T-helper 17 cell (primary cell): ENCODE measurements around the gene RIMBP2. TPM values are rescaled to one million over a fixed set of nuclear protein-coding genes. Genes with fewer than 3 reads are reported as not detected.

Source experiments
- ATAC-seq: fragments of 150-1000 bp; cut with Tn5 transposase; 2 replicates; pipeline ENCODE4 v1.10.0; 2021; ENCODE audit warnings: mild to moderate bottlenecking, moderate library complexity
- DNase-seq, 3 donors: peaks; one replicate each; pipeline versions ENCODE4 v3.0.0 to v3.0.0-alpha.2; 2020 to 2021
- H3K9me3 ChIP-seq: one replicate; pipeline ENCODE4 v1.7.0; 2013; ENCODE audit warnings: low read length, mild to moderate bottlenecking; ENCODE audit not compliant: control insufficient read depth, poor library complexity, severe bottlenecking
- H3K27ac Mint-ChIP-seq: one replicate; pipeline ENCODE4 v1.8.0; 2022; ENCODE audit warnings: mild to moderate bottlenecking, moderate library complexity, mixed read lengths
- H3K27me3 Mint-ChIP-seq: one replicate; pipeline ENCODE4 v1.8.0; 2022; ENCODE audit warnings: mixed read lengths
- H3K36me3 Mint-ChIP-seq: one replicate; pipeline ENCODE4 v1.8.0; 2022; ENCODE audit warnings: low read depth, mixed read lengths
- H3K4me1 Mint-ChIP-seq: one replicate; pipeline ENCODE4 v1.8.0; 2022; ENCODE audit warnings: mild to moderate bottlenecking, mixed read lengths
- H3K4me3 Mint-ChIP-seq: one replicate; pipeline ENCODE4 v1.8.0; 2022; ENCODE audit warnings: mild to moderate bottlenecking, moderate library complexity, mixed read lengths
- total RNA-seq, 4 donors: library from RNA in 2 of 4; stranded (reverse) in 2 of 4; gene quantifications; one replicate each; pipeline ENCODE4 v1.2.3 and lab custom pipeline; 2022 to 2026

Gene RIMBP2
- total RNA-seq, 2 donors from 2014 or later: not detected

DNA sequence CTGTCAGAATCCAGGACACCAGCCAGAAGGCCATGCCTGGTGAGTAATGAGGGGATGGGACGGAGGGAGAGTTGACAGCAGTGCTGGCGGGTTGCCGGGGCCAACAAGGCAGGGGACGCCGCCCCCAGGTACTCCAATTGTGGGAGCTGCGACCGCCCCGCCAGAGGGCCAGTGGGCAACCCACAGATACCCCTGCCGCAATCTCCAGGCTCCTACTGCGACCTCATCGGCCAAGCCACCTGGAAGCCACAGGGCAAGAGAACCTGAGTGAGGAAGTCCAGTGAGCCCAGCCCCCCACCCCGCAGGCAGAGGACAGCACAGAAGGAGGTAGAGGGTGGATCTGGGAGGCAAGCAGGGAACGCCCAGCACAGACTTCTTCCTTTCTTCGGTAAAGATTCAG, 103.0 kb downstream of the RIMBP2 start:
- H3K27ac Mint-ChIP-seq: no peak overlapping the region
- peaks cover under 1% of the 10 kb centered on the region for H3K27me3 Mint-ChIP-seq
- H3K4me3 Mint-ChIP-seq: no peak overlapping the region
- no peaks in the 10 kb centered on the region for H3K36me3 Mint-ChIP-seq
- H3K9me3 ChIP-seq: no peaks in the 10 kb centered on the region
- ATAC-seq (no peak), DNase-seq (no peak)
- H3K4me1 Mint-ChIP-seq: no peaks in the 10 kb centered on the region

- H3K9me3 ChIP-seq: no peaks in the 10 kb centered on the region
- no peaks in the 10 kb centered on the region for H3K4me1 Mint-ChIP-seq
- H3K36me3 Mint-ChIP-seq: no peaks in the 10 kb centered on the region
- no peaks in the 10 kb centered on the region for H3K27me3 Mint-ChIP-seq
- no peak for ATAC-seq
- no peak for DNase-seq
- no peak overlapping the region for H3K4me3 Mint-ChIP-seq
- no peak overlapping the region for H3K27ac Mint-ChIP-seq
Measured at GRCh38 chr12:130611026-130611905, 104.8 kb downstream of the RIMBP2 start.

DNA sequence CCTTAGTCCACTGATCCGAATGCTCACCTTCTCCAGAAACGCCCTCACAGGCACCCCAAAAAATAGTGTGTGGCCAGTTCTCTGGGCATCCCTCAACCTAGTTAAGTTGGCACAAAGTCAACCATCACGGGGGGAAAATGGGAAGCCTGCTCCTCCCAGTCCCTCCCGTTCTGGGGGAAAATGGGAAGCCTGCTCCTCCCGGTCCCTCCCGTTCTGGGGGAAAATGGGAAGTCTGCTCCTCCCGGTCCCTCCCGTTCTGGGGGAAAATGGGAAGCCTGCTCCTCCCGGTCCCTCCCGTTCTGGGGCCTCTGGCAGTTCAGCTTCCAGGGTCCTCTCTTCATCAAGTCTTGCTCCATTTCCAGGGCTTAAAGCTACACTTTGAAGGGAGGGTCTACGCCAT, 106.1 kb downstream of the RIMBP2 start:
- no peaks in the 10 kb centered on the region for H3K27me3 Mint-ChIP-seq
- H3K27ac Mint-ChIP-seq: no peak overlapping the region
- no peak overlapping the region for H3K4me3 Mint-ChIP-seq
- H3K36me3 Mint-ChIP-seq: no peaks in the 10 kb centered on the region
- DNase-seq: no peak
- no peaks in the 10 kb centered on the region for H3K4me1 Mint-ChIP-seq
- H3K9me3 ChIP-seq: no peaks in the 10 kb centered on the region
- no peak for ATAC-seq

- ATAC-seq: no peak
- Mint-ChIP-seq H3K36me3 (no peaks in the 10 kb centered on the region), H3K4me3 (no peak overlapping the region), H3K4me1 (no peaks in the 10 kb centered on the region), H3K27ac (no peak overlapping the region), H3K27me3 (no peaks in the 10 kb centered on the region)
- DNase-seq: no peak
- H3K9me3 ChIP-seq: no peaks in the 10 kb centered on the region
Measured at GRCh38 chr12:130608831-130609230, 107.3 kb downstream of the RIMBP2 start.

- H3K4me3 Mint-ChIP-seq: no peak overlapping the region
- DNase-seq (no peak), ATAC-seq (no peak)
- no peaks in the 10 kb centered on the region for H3K4me1 Mint-ChIP-seq
- H3K27ac Mint-ChIP-seq: no peak overlapping the region
- no peaks in the 10 kb centered on the region for H3K36me3 Mint-ChIP-seq
- no peaks in the 10 kb centered on the region for H3K27me3 Mint-ChIP-seq
- no peaks in the 10 kb centered on the region for H3K9me3 ChIP-seq
Measured at GRCh38 chr12:130608132-130608531, 108.0 kb downstream of the RIMBP2 start.

DNA sequence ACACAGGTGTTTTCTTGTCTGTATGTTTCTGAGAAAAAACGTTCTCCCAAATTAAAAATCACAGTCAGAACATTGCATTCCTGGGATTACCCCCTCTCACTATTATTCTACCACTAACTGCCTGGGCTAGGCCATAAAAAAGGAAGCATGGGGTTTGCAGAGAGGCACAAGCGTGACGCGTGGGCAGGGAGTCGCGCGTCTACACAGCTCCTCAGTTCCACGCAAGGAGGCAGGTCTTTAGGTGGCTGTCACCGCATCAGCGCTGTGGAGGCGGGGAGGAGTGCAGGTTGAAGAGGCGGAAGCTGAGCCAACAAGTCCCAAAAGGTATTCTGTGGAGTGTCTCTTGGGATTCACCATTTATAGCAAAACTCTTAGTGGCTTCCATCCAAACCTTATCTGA, 109.9 kb downstream of the RIMBP2 start:
- no peaks in the 10 kb centered on the region for H3K9me3 ChIP-seq
- H3K4me3 Mint-ChIP-seq: no peak overlapping the region
- H3K4me1 Mint-ChIP-seq: no peaks in the 10 kb centered on the region
- H3K27me3 Mint-ChIP-seq: no peaks in the 10 kb centered on the region
- no peak for DNase-seq
- no peak overlapping the region for H3K27ac Mint-ChIP-seq
- H3K36me3 Mint-ChIP-seq: no peaks in the 10 kb centered on the region
- no peak for ATAC-seq

DNA sequence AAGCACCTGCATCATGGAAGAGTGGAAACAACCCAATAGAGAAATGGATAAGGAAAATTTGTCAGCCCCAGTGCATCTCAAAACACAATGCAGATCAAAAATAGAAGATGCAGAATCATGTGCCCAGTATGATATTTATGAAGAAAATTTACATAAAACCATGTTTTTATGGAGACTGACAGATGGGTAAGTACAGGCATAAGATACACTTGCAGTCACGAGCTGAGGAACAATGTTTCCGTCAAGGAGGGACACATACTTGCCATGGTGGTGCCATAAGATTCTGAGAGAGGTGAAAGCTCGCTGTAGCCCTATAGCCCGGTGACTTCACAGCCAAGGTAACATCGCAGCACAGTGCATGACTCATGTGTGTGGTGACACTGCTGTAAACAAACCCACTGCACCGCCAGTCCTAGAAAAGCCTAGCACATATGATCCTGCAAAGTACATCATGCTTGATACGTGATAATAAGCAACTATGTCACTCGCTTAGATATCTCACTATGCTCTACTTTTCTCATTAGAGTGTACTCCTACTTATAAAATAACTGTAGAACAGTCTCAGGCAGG, 112.6 kb downstream of the RIMBP2 start:
- H3K9me3 ChIP-seq: no peaks in the 10 kb centered on the region
- Mint-ChIP-seq H3K27ac (no peak overlapping the region), H3K4me1 (no peaks in the 10 kb centered on the region), H3K4me3 (no peak overlapping the region), H3K36me3 (no peaks in the 10 kb centered on the region), H3K27me3 (no peaks in the 10 kb centered on the region)
- ATAC-seq: no peak
- DNase-seq: no peak

- ATAC-seq: no peak
- no peak for DNase-seq
- no peaks in the 10 kb centered on the region for H3K36me3 Mint-ChIP-seq
- no peak overlapping the region for H3K4me3 Mint-ChIP-seq
- no peaks in the 10 kb centered on the region for H3K27me3 Mint-ChIP-seq
- no peaks in the 10 kb centered on the region for H3K4me1 Mint-ChIP-seq
- H3K27ac Mint-ChIP-seq: no peak overlapping the region
- H3K9me3 ChIP-seq: no peaks in the 10 kb centered on the region
Measured at GRCh38 chr12:130602251-130602650, 113.8 kb downstream of the RIMBP2 start.

- Mint-ChIP-seq H3K27me3 (no peaks in the 10 kb centered on the region), H3K4me3 (no peak overlapping the region), H3K4me1 (no peaks in the 10 kb centered on the region), H3K36me3 (no peaks in the 10 kb centered on the region), H3K27ac (no peak overlapping the region)
- DNase-seq: no peak
- no peaks in the 10 kb centered on the region for H3K9me3 ChIP-seq
- ATAC-seq: no peak
Measured at GRCh38 chr12:130601327-130601726, 114.8 kb downstream of the RIMBP2 start.

DNA sequence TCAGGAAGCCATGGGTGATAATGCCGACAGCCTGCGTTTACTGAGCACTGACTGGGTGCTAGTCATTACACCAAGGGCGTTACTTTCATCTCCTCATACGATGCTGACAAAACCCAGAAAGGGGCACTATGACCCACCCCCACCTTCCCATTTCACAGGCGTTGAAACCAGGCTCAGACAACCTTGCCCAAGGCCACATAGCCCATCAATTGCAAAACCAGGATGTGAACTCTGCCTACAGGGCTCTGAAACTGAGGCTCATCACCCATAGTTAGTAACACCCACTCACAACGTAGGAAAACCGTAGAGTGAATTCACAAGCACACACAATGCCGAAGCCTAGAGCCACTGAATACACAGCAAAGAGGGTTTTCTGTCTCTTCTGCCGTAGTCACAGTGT, 119.9 kb downstream of the RIMBP2 start:
- H3K4me1 Mint-ChIP-seq: no peaks in the 10 kb centered on the region
- H3K4me3 Mint-ChIP-seq: no peak overlapping the region
- ATAC-seq (no peak), DNase-seq (no peak)
- H3K27ac Mint-ChIP-seq: no peak overlapping the region
- no peaks in the 10 kb centered on the region for H3K36me3 Mint-ChIP-seq
- H3K27me3 Mint-ChIP-seq: no peaks in the 10 kb centered on the region
- H3K9me3 ChIP-seq: no peaks in the 10 kb centered on the region

DNA sequence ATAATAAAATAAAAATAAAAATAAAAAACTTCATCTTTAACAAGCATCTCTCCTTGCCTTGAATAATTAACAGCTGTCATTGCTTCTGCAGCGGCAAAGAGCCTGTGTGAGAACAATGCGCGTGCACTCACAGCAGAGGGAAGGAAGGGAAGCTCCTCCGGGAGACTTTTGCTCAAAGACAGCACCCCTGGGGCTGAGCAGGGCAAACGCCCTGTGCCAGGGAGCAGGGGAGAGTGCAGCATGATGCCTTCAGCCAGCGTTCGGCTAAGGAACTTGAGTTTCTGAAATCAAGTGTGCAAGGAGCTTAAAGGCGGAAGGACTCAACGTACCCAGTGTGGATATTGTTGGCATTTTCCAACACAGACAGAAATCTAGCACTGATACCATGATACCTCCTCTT, 120.5 kb downstream of the RIMBP2 start:
- H3K4me3 Mint-ChIP-seq: no peak overlapping the region
- H3K27ac Mint-ChIP-seq: no peak overlapping the region
- no peaks in the 10 kb centered on the region for H3K9me3 ChIP-seq
- ATAC-seq: no peak
- no peaks in the 10 kb centered on the region for H3K36me3 Mint-ChIP-seq
- H3K4me1 Mint-ChIP-seq: no peaks in the 10 kb centered on the region
- no peaks in the 10 kb centered on the region for H3K27me3 Mint-ChIP-seq
- no peak for DNase-seq

DNA sequence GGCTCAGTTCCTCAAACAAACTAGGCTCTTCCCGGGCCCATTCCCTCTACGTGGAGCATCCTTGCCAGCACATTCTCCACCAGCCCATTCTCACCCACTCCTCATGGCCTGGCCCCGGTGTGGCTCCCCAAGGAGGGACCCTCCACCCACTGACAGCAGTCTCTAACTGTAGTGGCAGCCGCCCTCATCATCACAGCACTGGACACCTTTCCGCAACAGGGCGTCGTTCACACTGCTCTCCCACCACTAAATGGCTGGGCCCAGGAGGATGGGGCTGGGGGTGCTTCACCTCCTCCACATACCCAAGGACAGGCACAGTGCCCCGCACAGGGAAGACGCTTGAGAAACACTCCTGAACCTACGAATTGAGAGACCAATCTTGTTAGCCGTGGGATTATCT, 123.0 kb downstream of the RIMBP2 start:
- H3K27me3 Mint-ChIP-seq: no peaks in the 10 kb centered on the region
- H3K36me3 Mint-ChIP-seq: peaks cover under 1% of the 10 kb centered on the region
- H3K27ac Mint-ChIP-seq: no peak overlapping the region

DNA sequence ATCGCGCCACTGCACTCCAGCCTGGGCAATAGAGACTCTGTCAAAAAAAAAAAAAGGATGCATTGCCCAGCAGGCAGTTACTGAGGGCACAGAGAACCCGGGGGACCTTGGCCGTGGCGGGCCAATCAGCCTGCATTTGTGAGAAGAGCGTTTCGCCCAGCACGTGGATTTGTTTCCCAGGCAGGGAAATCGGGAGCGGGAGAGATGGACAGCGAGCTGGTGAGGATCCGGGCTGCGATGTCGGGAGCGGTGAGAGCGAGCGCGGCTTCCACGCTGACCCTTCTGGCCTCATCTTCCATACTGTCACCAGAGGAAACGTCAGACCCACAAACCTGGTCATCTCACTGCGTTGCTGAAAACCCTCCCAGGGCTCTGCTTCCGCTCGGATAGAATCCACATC, 123.5 kb downstream of the RIMBP2 start:
- Mint-ChIP-seq H3K4me1 (no peaks in the 10 kb centered on the region), H3K36me3 (peaks cover 3% of the 10 kb centered on the region), H3K4me3 (no peak overlapping the region), H3K27me3 (no peaks in the 10 kb centered on the region), H3K27ac (no peak overlapping the region)
- ATAC-seq (no peak), DNase-seq (no peak)
- H3K9me3 ChIP-seq: no peaks in the 10 kb centered on the region

More for the DNA sequence above, 123.0 kb downstream of the RIMBP2 start:
- ATAC-seq: no peak
- Mint-ChIP-seq H3K4me1 (no peaks in the 10 kb centered on the region), H3K4me3 (no peak overlapping the region)
- no peaks in the 10 kb centered on the region for H3K9me3 ChIP-seq
- no peak for DNase-seq

GRCh38 chr12:130591736-130592135, 124.4 kb downstream of the RIMBP2 start:
- Mint-ChIP-seq H3K27me3 (no peaks in the 10 kb centered on the region), H3K4me1 (no peaks in the 10 kb centered on the region), H3K27ac (no peak overlapping the region), H3K36me3 (peaks cover 3% of the 10 kb centered on the region), H3K4me3 (no peak overlapping the region)
- no peaks in the 10 kb centered on the region for H3K9me3 ChIP-seq
- DNase-seq (no peak), ATAC-seq (no peak)
